HUES48 (cell line): ENCODE measurements around the gene KCNE2.

Source experiments
- H3K27ac ChIP-seq: one replicate; pipeline ENCODE4 v1.7.0; 2013; ENCODE audit warnings: low read depth, low read length, inconsistent platforms
- H3K27me3 ChIP-seq: 2 replicates; pipeline ENCODE4 v1.6.1; 2013; ENCODE audit warnings: mild to moderate bottlenecking, low read length; ENCODE audit not compliant: control insufficient read depth, insufficient read depth
- H3K36me3 ChIP-seq: 2 replicates; pipeline ENCODE4 v1.6.1; 2013; ENCODE audit warnings: low read length; ENCODE audit not compliant: control insufficient read depth, insufficient read depth
- H3K4me1 ChIP-seq: 2 replicates; pipeline ENCODE4 v1.6.1; 2013; ENCODE audit warnings: mild to moderate bottlenecking, low read length; ENCODE audit not compliant: control insufficient read depth, insufficient read depth
- H3K4me3 ChIP-seq: 2 replicates; pipeline ENCODE4 v1.5.1; 2013; ENCODE audit warnings: mild to moderate bottlenecking, low read depth, low read length
- H3K9ac ChIP-seq: 2 replicates; pipeline ENCODE4 v1.6.1; 2013; ENCODE audit warnings: mild to moderate bottlenecking, low read depth, low read length, moderate library complexity
- H3K9me3 ChIP-seq: 2 replicates; pipeline ENCODE4 v1.6.1; 2013; ENCODE audit warnings: low read length; ENCODE audit not compliant: control insufficient read depth, insufficient read depth

Gene KCNE2

GRCh38 chr21:34363733-34364132, at the start of gene KCNE2:
Gene KCNE2, plus strand, starts transcription at chr21:34364006. Its CDS starts 6,473 bp downstream, at chr21:34370479.
- H3K4me3 ChIP-seq: no peak within 1 kb of the TSS
- no peaks in the 10 kb centered on the region for H3K27me3 ChIP-seq
- H3K36me3 ChIP-seq: no peaks in the 10 kb centered on the region
- no peaks in the 10 kb centered on the region for H3K9me3 ChIP-seq
- no peak within 1 kb of the TSS for H3K27ac ChIP-seq
- H3K9ac ChIP-seq: no peak within 1 kb of the TSS
- 0 out of 2 replicates have a peak, but pooled peaks cover 2% of the 10 kb centered on the region for H3K4me1 ChIP-seq

- H3K27ac ChIP-seq: no peak overlapping the region
- no peaks in the 10 kb centered on the region for H3K4me1 ChIP-seq
- no peak overlapping the region for H3K4me3 ChIP-seq
- H3K36me3 ChIP-seq: no peaks in the 10 kb centered on the region
- H3K9me3 ChIP-seq: no peaks in the 10 kb centered on the region
- no peak overlapping the region for H3K9ac ChIP-seq
- no peaks in the 10 kb centered on the region for H3K27me3 ChIP-seq
Observed at GRCh38 chr21:34319585-34319984, 44.2 kb upstream of the KCNE2 start.

GRCh38 chr21:34320011-34320410, 43.8 kb upstream of the KCNE2 start:
- Histone ChIP-seq H3K4me1 (no peaks in the 10 kb centered on the region), H3K27me3 (no peaks in the 10 kb centered on the region), H3K9ac (no peak overlapping the region), H3K36me3 (no peaks in the 10 kb centered on the region), H3K4me3 (no peak overlapping the region), H3K27ac (no peak overlapping the region), H3K9me3 (no peaks in the 10 kb centered on the region)

GRCh38 chr21:34330055-34330454, 33.8 kb upstream of the KCNE2 start:
- no peak overlapping the region for H3K27ac ChIP-seq
- no peaks in the 10 kb centered on the region for H3K4me1 ChIP-seq
- no peaks in the 10 kb centered on the region for H3K27me3 ChIP-seq
- H3K9me3 ChIP-seq: peaks cover 4% of the 10 kb centered on the region; the same call in 1 of the 2 replicates
- no peaks in the 10 kb centered on the region for H3K36me3 ChIP-seq
- H3K4me3 ChIP-seq: no peak overlapping the region
- H3K9ac ChIP-seq: no peak overlapping the region

GRCh38 chr21:34331726-34332125, 32.1 kb upstream of the KCNE2 start:
- Histone ChIP-seq H3K27me3 (no peaks in the 10 kb centered on the region), H3K36me3 (no peaks in the 10 kb centered on the region), H3K9me3 (peaks cover 4% of the 10 kb centered on the region; the same call in 1 of the 2 replicates), H3K27ac (no peak overlapping the region), H3K9ac (no peak overlapping the region), H3K4me3 (no peak overlapping the region), H3K4me1 (no peaks in the 10 kb centered on the region)

GRCh38 chr21:34332347-34332746, 31.5 kb upstream of the KCNE2 start:
- Histone ChIP-seq H3K27me3 (no peaks in the 10 kb centered on the region), H3K9ac (no peak overlapping the region), H3K4me1 (no peaks in the 10 kb centered on the region), H3K9me3 (peaks cover 4% of the 10 kb centered on the region; the same call in 1 of the 2 replicates), H3K4me3 (no peak overlapping the region), H3K36me3 (no peaks in the 10 kb centered on the region), H3K27ac (no peak overlapping the region)

GRCh38 chr21:34333121-34333739, 30.6 kb upstream of the KCNE2 start:
- no peaks in the 10 kb centered on the region for H3K27me3 ChIP-seq
- no peak overlapping the region for H3K27ac ChIP-seq
- H3K9me3 ChIP-seq: peaks cover 4% of the 10 kb centered on the region; the same call in 1 of the 2 replicates
- H3K4me3 ChIP-seq: no peak overlapping the region
- H3K9ac ChIP-seq: no peak overlapping the region
- H3K36me3 ChIP-seq: no peaks in the 10 kb centered on the region
- no peaks in the 10 kb centered on the region for H3K4me1 ChIP-seq

GRCh38 chr21:34335316-34335715, 28.5 kb upstream of the KCNE2 start:
- no peaks in the 10 kb centered on the region for H3K36me3 ChIP-seq
- no peaks in the 10 kb centered on the region for H3K27me3 ChIP-seq
- H3K4me1 ChIP-seq: no peaks in the 10 kb centered on the region
- no peak overlapping the region for H3K4me3 ChIP-seq
- H3K9me3 ChIP-seq: no peaks in the 10 kb centered on the region
- no peak overlapping the region for H3K27ac ChIP-seq
- H3K9ac ChIP-seq: no peak overlapping the region

GRCh38 chr21:34336245-34336644, 27.6 kb upstream of the KCNE2 start:
- H3K27ac ChIP-seq: no peak overlapping the region
- H3K9ac ChIP-seq: no peak overlapping the region
- H3K4me3 ChIP-seq: no peak overlapping the region
- no peaks in the 10 kb centered on the region for H3K36me3 ChIP-seq
- no peaks in the 10 kb centered on the region for H3K4me1 ChIP-seq
- H3K9me3 ChIP-seq: no peaks in the 10 kb centered on the region
- H3K27me3 ChIP-seq: no peaks in the 10 kb centered on the region

GRCh38 chr21:34336756-34337391, 26.9 kb upstream of the KCNE2 start:
- Histone ChIP-seq H3K9me3 (no peaks in the 10 kb centered on the region), H3K4me1 (no peaks in the 10 kb centered on the region), H3K36me3 (no peaks in the 10 kb centered on the region), H3K27me3 (no peaks in the 10 kb centered on the region), H3K9ac (no peak overlapping the region), H3K4me3 (no peak overlapping the region), H3K27ac (no peak overlapping the region)

- Histone ChIP-seq H3K36me3 (no peaks in the 10 kb centered on the region), H3K27ac (no peak overlapping the region), H3K4me1 (no peaks in the 10 kb centered on the region), H3K4me3 (no peak overlapping the region), H3K9ac (no peak overlapping the region), H3K27me3 (no peaks in the 10 kb centered on the region), H3K9me3 (no peaks in the 10 kb centered on the region)
Observed at GRCh38 chr21:34337741-34338140, 26.1 kb upstream of the KCNE2 start.
